Myocyte (in vitro differentiated cells): ENCODE data around the gene ANKRD26. TPM values are rescaled to one million over a fixed set of nuclear protein-coding genes. Genes with fewer than 3 reads are reported as not detected.

ENCODE experiments used
- DNase-seq: peaks from one replicate; pipeline ENCODE4 v3.0.0-alpha.2; 2012; ENCODE audit warnings: low read depth
- total RNA-seq: library from RNA; depleted of rRNA; stranded (reverse); fragments of >200 nt; gene quantifications from 2 replicates; pipeline ENCODE4 v1.2.3, GENCODE V29; 2014

ANKRD26 gene
- total RNA-seq, 1 donor from 2014 or later = 9.7 TPM

- no peak for DNase-seq
Observed at GRCh38 chr10:27020243-27020642, 80.1 kb downstream of the ANKRD26 start.

DNA sequence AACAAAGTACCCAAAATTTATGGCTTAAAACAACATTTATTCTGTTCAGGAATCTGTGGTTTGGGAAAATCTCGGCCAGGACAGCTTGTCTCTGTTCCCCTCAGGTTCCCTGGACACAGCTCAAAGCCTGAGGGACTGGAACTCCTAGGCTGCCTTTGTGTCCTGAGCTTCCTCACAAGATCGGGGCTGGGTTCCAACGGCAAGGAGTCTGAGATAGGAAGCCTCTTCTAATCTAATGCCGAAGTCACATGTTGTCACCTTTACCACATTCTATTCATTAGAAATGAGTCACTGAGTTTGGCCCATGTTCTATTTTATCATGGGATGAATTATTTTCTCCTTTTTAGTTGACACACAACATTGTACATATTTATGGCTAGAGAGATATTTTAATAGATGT is 80.5 kb downstream of the ANKRD26 start:
- DNase-seq = peak; percentile 2

DNA sequence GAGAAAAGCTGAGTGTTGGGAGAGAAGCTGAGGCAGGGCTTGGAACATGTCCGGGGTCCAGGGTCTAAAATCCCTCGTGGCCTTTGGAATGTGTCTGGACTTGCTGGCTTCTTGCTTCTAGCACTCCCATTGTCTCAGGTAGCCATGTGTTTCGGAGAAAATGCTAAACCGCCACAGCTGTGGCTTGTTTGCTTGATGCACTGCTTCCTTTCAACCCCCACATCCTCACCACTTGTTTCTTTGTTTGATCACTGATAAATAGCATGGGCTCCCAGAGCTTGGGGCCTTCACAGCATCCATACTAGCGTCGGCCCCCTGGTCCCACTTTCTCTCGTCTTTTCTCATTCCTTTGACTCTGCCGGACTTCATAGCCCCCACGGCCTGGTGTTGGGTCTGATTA is 102.7 kb downstream of the ANKRD26 start:
- DNase-seq = no peak

- no peak for DNase-seq
Observed at GRCh38 chr10:26994743-26995142, 105.6 kb downstream of the ANKRD26 start.

DNA sequence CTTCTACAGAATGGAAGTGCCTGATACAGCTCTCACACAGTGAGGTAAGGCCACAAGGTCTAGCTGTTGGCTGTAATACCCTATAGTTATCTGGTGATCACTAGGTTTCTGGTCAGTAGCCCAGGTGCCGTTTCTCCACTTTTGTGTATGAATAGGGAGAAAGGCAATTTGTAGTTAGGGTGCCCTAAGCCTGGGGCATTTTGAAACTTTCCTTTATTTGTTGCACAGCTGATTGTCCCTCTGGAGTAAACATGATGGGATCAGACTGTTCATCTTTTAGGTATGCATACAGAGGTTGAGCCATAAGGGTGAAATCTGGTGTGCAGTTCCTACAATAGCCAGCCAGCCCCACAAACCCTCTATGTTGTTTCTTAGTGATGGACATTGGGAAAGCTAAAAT is 112.4 kb downstream of the ANKRD26 start:
- no peak for DNase-seq

DNA sequence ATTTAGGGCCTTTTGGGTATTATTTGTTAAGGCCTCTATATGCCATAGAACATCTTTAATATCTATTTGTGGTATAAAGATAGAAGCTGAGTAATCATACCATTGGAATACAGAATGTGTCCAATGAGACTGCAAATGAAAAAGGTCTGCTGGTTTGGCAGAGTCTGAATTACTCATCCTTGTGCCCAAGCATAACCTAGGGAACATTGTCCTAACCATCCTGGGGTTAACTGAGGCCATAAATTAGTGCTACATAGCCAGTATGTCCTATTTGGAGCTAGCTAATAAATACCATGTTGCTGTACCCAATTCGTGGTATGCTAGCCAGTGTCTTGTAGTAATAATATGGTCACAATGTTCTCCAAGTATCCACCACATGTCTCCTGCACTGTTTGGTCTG is 117.1 kb downstream of the ANKRD26 start:
- no peak for DNase-seq

DNA sequence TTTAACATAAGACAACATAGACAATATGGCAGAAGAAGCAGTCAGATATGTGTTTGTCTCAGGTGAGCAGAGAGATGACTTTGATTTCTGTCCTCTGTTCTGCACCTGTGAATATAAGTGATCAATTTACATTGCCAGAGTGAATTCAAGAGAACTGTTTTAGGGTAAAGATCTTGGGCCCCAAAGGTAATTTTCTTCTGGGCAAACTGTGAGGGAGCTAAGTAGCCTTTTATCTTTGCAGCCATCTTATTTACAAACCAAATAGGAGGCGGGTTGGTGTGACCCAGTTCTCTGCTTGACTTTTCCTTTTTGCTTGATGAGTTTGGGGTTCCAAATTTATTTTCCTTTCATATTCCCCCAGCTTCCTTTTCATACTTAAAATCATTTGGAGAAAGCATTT is 118.2 kb downstream of the ANKRD26 start:
- DNase-seq = no peak

GRCh38 chr10:26981232-26981824 is 119.0 kb downstream of the ANKRD26 start:
- DNase-seq = no peak

DNA sequence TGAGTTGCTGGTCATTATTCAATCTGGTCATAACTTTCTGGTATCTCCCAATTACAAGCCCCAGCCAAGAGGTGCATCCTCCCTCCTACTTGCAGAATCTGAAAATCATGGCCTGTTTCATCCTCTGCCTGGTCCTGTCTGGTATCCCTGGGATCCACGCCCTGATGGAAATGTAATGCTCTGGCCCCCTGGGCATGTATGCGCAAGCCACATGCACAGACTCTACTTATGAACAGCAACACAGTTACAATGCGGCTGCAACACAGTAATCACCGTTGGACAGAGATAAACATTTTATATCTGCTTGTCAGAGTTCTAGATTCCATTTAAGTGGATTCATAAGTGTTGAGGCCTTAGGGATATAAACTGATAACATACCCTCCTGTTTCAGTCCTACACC is 121.8 kb downstream of the ANKRD26 start:
- no peak for DNase-seq

- DNase-seq = no peak
Observed at GRCh38 chr10:26977635-26978034, 122.7 kb downstream of the ANKRD26 start.

GRCh38 chr10:26970667-26971066 is 129.6 kb downstream of the ANKRD26 start:
- DNase-seq = no peak

GRCh38 chr10:26969145-26969926 is 131.0 kb downstream of the ANKRD26 start:
- DNase-seq = no peak

- no peak for DNase-seq
Observed at GRCh38 chr10:26962835-26963234, 137.5 kb downstream of the ANKRD26 start.

- peak; percentile 31 for DNase-seq
Observed at GRCh38 chr10:26960308-26960707, 140.0 kb downstream of the ANKRD26 start.

DNA sequence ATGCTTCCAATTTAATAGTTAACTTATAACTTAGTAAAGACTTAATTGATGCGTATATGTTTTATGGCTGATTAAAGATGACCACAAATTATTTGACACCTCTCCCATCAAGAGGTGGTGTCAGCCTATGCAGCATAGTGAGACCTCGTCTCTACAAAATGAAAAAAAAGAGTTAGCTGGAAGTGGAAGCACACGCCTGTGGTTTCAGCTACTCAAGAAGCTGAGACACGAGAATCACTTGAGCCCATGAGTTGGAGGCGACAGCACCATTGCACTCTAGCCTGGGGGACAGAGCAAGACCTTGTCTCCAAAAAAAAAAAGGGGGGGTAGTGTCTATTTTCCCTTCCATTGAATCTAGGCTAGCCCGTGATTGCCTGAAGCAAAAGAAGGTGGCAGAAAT is 140.5 kb downstream of the ANKRD26 start:
- DNase-seq = no peak

Other genes starting within 250 kb of the ANKRD26 start
- gene ABI1, start 239.5 kb downstream of the ANKRD26 start, total RNA-seq = 43.1 and 62.9 TPM in 2 replicates
- gene YME1L1, start 53.9 kb upstream of the ANKRD26 start, total RNA-seq = 143 and 147 TPM in 2 replicates
- gene MASTL, start 54.9 kb upstream of the ANKRD26 start, total RNA-seq = 3.8 and 4.1 TPM in 2 replicates
- 39.9 and 49.5 TPM in 2 replicates for gene ACBD5, start 140.3 kb upstream of the ANKRD26 start, total RNA-seq